GM21526 (cell line): ENCODE measurements around the gene CFH.
"Not testable (repeated sequence)": the region's sequence is repeated elsewhere in the genome, so short reads cannot be mapped to it uniquely, and the experiment has no call there.

ENCODE experiments used
- ATAC-seq: cut with Tn5 transposase; IDR thresholded peaks from one replicate; pipeline ENCODE4 v1.9.1; 2021; ENCODE audit warnings: moderate library complexity; ENCODE audit not compliant: unreplicated experiment, low FRiP score

Gene CFH

GRCh38 chr1:196651637-196652215 lies at the start of gene CFH:
TSS of gene CFH (plus strand) at chr1:196652043. CDS start at chr1:196652118, 75 bp downstream.
- ATAC-seq: no peak

- ATAC-seq: no peak
These were observed 48.2 kb upstream of the CFH start for GRCh38 chr1:196603651-196604050.

- ATAC-seq: no peak
These were observed 43.9 kb upstream of the CFH start for GRCh38 chr1:196607981-196608380.

- no peak for ATAC-seq
These were observed 43.2 kb upstream of the CFH start, which contains the start of gene KCNT2 for GRCh38 chr1:196608390-196609369. TSS of gene KCNT2 (minus strand) at chr1:196608440. CDS start at chr1:196608309, 131 bp downstream.

- ATAC-seq: no peak
These were observed 42.5 kb upstream of the CFH start for GRCh38 chr1:196609370-196609737.

GRCh38 chr1:196611873-196612272 lies 40.0 kb upstream of the CFH start:
- no peak for ATAC-seq

GRCh38 chr1:196619721-196620120 lies 32.1 kb upstream of the CFH start:
- no peak for ATAC-seq

GRCh38 chr1:196623079-196623478 lies 28.8 kb upstream of the CFH start:
- ATAC-seq: no peak

GRCh38 chr1:196628838-196629237 lies 23.0 kb upstream of the CFH start:
- ATAC-seq: no peak

GRCh38 chr1:196637606-196638005 lies 14.2 kb upstream of the CFH start:
- no peak for ATAC-seq

GRCh38 chr1:196638466-196638865 lies 13.4 kb upstream of the CFH start:
- no peak for ATAC-seq

GRCh38 chr1:196639291-196639690 lies 12.6 kb upstream of the CFH start:
- not testable (repeated sequence) for ATAC-seq

GRCh38 chr1:196640976-196641375 lies 10.9 kb upstream of the CFH start:
- ATAC-seq: no peak

GRCh38 chr1:196649990-196650389 lies 1.9 kb upstream of the CFH start:
- ATAC-seq: no peak

- ATAC-seq: no peak
These were observed 1.4 kb upstream of the CFH start for GRCh38 chr1:196650403-196650802.

- no peak for ATAC-seq
These were observed 764 bp upstream of the CFH start for GRCh38 chr1:196651079-196651478.

GRCh38 chr1:196654271-196654670 lies 2.4 kb downstream of the CFH start:
- ATAC-seq: no peak

- no peak for ATAC-seq
These were observed 3.2 kb downstream of the CFH start for GRCh38 chr1:196655071-196655470.

GRCh38 chr1:196655494-196655893 lies 3.7 kb downstream of the CFH start:
- no peak for ATAC-seq

- ATAC-seq: no peak
These were observed 7.6 kb downstream of the CFH start for GRCh38 chr1:196659471-196659870.

GRCh38 chr1:196660272-196660671 lies 8.4 kb downstream of the CFH start:
- ATAC-seq: no peak

- ATAC-seq: peak; percentile 91
These were observed 9.0 kb downstream of the CFH start for GRCh38 chr1:196660852-196661251.
